Effector memory CD4-positive, alpha-beta T cell (primary cell): ENCODE measurements around the gene GRIK4.

Experiments used
- DNase-seq, 3 donors: peaks; one replicate each; pipeline ENCODE4 v3.0.0-alpha.2; 2020
- H3K27ac ChIP-seq: 2 replicates; pipeline ENCODE4 v1.7.0; 2013; ENCODE audit warnings: mild to moderate bottlenecking, low read length, moderate library complexity; ENCODE audit not compliant: insufficient read depth, poor library complexity, severe bottlenecking
- H3K27me3 ChIP-seq: replicated peaks from 2 replicates; pipeline ENCODE4 v1.7.0; 2013; ENCODE audit warnings: mild to moderate bottlenecking, low read length; ENCODE audit not compliant: insufficient read depth, control insufficient read depth, poor library complexity, severe bottlenecking
- H3K36me3 ChIP-seq: 2 replicates; pipeline ENCODE4 v1.7.0; 2013; ENCODE audit warnings: mild to moderate bottlenecking, low read length, moderate library complexity; ENCODE audit not compliant: control insufficient read depth, insufficient read depth
- H3K4me1 ChIP-seq: 2 replicates; pipeline ENCODE4 v1.7.0; 2013; ENCODE audit warnings: low read length, mild to moderate bottlenecking; ENCODE audit not compliant: control insufficient read depth, insufficient read depth, poor library complexity, severe bottlenecking
- H3K4me3 ChIP-seq: 2 replicates; pipeline ENCODE4 v1.7.0; 2013; ENCODE audit warnings: low read length, low read depth, mild to moderate bottlenecking; ENCODE audit not compliant: insufficient read depth, poor library complexity, severe bottlenecking
- H3K9me3 ChIP-seq: 2 replicates; pipeline ENCODE4 v1.7.0; 2013; ENCODE audit warnings: mild to moderate bottlenecking, low read length, moderate library complexity; ENCODE audit not compliant: control insufficient read depth

The GRIK4 gene

DNA sequence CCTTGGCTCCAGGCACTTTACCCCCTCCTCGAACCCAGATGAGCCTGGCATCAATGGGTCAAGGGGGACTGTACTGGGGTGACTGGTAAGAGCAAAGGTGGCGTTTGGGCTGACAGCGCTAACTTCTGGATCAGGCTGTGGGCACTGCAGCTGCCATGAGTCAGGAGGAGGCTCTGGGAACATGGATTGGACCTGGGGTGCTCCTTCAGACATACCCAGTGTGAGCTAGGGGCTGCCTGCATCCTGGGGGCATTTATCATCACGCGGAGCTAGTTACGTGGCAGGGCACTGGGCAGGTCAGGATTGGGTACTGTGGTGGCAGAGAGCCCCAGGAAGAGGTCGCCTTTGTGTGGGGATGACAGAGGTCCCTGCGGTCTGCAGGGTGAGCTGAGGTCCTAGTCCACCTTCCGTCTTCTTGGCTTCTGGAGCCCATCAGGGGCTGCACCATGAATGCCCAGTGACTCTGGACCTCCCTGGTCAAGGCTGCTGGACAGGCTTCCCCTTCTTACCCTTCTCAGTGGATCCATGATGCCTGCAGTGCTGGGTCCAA lies 13.1 kb downstream of the GRIK4 start:
- Histone ChIP-seq H3K4me1 (no peaks in the 10 kb centered on the region), H3K36me3 (no peaks in the 10 kb centered on the region), H3K9me3 (no peaks in the 10 kb centered on the region), H3K4me3 (no peak overlapping the region), H3K27ac (no peak overlapping the region), H3K27me3 (peaks cover 3% of the 10 kb centered on the region)
- no peak for DNase-seq

DNA sequence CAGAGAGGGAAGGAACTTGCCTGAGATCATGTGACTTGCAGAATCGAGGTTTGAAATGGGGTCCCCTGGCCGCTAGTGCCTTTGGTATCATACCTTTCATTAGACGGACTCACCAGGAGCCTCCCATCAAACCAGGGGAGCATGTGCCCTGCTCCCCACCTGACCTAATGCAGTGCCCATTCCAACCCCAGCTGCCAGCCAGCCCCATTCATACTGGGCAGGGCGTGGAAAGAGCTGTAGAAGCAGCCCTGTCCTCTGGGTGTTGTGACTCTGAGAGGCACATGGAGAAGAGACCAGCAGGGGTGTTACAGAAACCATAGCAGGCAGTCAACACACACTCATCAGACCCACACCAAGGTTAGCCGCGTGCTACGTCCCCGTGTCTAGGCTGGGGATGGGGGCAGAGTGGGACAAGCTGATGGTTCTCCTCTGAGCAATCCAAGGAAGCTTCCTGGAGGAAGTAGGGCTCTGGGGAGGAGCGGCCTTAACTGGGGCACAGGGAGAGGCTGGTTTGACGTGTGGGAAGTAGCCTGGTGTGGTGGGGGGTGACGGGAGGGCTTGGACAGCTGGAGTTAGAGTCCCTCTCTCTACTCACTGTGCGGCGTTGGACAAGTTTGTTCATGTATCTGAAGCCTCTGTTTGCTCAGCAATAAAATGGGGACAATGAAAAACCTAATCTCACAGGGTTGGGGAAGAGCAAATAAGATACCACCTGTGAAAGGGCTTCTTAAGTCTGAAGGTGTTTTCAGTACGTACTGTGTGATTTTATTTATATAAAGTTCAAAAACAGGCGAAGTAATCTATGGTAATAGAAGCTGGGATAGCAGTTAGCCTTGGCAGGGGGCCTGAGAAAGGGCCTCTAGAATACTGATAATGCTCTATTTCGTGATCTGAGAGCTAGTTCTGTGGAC lies 14.0 kb downstream of the GRIK4 start:
- Histone ChIP-seq H3K27me3 (peaks cover 3% of the 10 kb centered on the region), H3K4me3 (no peak overlapping the region), H3K36me3 (no peaks in the 10 kb centered on the region), H3K27ac (no peak overlapping the region), H3K9me3 (no peaks in the 10 kb centered on the region), H3K4me1 (no peaks in the 10 kb centered on the region)
- DNase-seq: no peak

DNA sequence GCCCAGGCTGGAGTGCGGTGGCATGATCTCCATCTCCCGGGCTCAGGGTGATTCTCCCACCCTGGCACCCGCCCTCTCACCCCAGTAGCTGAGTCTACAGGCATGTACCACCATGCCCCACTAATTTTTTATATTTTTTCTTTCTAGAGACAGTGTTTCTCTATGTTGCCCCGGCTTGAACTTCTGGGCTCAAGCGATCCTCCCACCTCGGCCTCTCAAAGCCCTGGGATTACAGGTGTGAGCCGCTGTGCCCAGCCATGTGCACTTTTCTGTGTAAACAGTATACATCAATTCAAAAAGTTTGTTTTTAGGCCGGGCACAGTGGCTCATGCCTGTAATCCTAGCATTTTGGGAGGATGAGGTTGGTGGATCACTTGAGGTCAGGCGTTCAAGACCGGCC lies 14.7 kb downstream of the GRIK4 start:
- H3K27ac ChIP-seq: no peak overlapping the region
- no peaks in the 10 kb centered on the region for H3K9me3 ChIP-seq
- peaks cover 3% of the 10 kb centered on the region for H3K27me3 ChIP-seq
- H3K4me1 ChIP-seq: no peaks in the 10 kb centered on the region
- H3K4me3 ChIP-seq: no peak overlapping the region
- no peak for DNase-seq
- H3K36me3 ChIP-seq: no peaks in the 10 kb centered on the region

DNA sequence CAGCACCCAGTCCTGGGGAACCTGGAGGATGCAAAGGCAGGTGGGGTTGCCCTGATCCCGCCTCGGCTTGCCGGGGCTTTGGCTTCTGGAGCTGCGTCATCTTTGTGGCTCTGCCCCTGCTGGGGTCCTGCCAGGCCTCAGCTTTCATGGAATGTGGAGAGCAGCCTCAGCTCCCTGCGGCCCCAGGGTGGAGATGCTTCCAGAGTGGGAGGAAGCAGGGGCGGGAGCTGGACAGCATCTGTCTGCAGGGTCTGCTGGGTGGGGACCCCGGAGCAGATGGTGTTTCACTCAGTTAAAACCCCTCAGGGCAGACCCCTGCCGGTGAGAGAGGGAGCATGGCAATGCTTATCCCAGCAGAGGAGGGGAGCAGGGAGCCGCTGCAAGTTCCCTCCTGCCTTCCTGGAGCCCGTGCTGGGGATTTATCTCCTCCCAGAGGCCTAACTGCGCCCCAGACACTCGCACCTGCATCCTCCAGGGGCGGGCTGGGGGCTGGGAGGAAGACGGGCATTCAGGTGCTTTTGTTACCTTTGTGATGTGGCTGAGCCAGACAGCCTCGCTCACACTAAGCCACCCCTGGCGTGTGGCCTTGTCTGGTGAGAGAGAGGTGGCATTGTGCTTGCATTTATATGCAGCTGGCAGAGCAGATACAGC lies 15.7 kb downstream of the GRIK4 start:
- no peak for DNase-seq
- Histone ChIP-seq H3K4me3 (no peak overlapping the region), H3K9me3 (no peaks in the 10 kb centered on the region), H3K27me3 (peaks cover 3% of the 10 kb centered on the region), H3K27ac (no peak overlapping the region), H3K4me1 (no peaks in the 10 kb centered on the region), H3K36me3 (no peaks in the 10 kb centered on the region)

DNA sequence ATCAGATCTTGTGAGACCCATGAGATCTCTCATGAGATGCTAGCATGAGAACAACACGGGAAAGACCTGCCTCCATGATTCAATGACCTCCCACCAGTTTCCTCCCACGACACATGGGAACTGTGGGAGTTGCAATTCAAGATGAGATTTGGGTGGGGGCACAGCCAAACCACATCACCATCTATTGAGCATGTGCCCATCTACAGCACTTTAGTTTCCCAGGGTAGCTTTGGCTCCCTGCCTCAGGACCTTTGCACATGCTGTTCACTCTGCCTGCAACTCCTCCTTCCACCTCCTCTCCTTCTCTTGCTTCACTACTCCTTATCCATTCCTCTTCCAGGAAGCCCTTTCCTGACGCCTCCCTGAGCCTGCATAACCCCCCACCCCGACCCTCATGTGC lies 17.2 kb downstream of the GRIK4 start:
- no peak overlapping the region for H3K27ac ChIP-seq
- H3K4me1 ChIP-seq: no peaks in the 10 kb centered on the region
- no peak for DNase-seq
- H3K4me3 ChIP-seq: no peak overlapping the region
- no peaks in the 10 kb centered on the region for H3K9me3 ChIP-seq
- no peaks in the 10 kb centered on the region for H3K36me3 ChIP-seq
- H3K27me3 ChIP-seq: peaks cover 3% of the 10 kb centered on the region

DNA sequence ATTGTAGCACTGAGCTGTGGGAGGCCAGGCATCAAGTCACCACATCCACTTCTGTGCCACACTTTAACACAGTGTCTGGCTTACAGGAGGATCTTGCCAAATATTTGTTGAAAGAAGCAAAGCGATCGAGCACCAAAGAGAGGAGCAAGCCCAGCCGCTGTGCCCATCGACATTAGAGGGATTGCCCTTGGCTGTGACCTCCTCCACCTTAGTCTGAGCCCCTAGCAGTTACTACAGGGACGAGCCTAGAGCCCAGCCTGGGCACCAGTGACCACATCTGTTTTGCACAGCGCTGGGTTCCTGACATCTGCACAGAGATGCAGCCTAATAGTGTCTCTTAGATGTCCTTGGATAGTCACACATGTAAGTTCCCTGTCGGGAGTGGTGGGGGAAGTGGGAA lies 17.7 kb downstream of the GRIK4 start:
- H3K4me3 ChIP-seq: no peak overlapping the region
- DNase-seq: no peak
- H3K4me1 ChIP-seq: no peaks in the 10 kb centered on the region
- H3K9me3 ChIP-seq: no peaks in the 10 kb centered on the region
- no peak overlapping the region for H3K27ac ChIP-seq
- H3K36me3 ChIP-seq: no peaks in the 10 kb centered on the region
- peaks cover 3% of the 10 kb centered on the region for H3K27me3 ChIP-seq

DNA sequence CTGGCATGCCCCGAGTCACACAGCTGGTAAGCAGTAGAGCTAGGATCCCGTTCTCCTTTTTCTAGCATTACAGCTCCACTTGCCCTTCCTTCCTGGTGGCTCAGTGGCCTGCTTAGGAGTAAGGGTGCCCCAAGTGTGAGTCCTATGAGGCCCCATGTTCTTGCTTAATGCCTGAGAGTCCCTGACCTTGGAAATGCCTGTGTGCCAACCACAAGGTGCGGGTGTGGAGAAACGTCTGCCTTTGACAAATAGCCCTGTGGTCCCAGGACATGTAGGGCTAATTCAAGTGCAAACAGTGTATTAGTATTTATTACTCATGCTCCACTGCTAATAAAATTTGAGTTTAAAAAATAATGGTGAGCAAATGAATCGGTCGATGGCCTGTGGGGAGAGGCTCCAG lies 18.4 kb downstream of the GRIK4 start:
- no peaks in the 10 kb centered on the region for H3K27me3 ChIP-seq
- no peak overlapping the region for H3K27ac ChIP-seq
- H3K36me3 ChIP-seq: no peaks in the 10 kb centered on the region
- no peak overlapping the region for H3K4me3 ChIP-seq
- H3K4me1 ChIP-seq: no peaks in the 10 kb centered on the region
- no peak for DNase-seq
- H3K9me3 ChIP-seq: no peaks in the 10 kb centered on the region

DNA sequence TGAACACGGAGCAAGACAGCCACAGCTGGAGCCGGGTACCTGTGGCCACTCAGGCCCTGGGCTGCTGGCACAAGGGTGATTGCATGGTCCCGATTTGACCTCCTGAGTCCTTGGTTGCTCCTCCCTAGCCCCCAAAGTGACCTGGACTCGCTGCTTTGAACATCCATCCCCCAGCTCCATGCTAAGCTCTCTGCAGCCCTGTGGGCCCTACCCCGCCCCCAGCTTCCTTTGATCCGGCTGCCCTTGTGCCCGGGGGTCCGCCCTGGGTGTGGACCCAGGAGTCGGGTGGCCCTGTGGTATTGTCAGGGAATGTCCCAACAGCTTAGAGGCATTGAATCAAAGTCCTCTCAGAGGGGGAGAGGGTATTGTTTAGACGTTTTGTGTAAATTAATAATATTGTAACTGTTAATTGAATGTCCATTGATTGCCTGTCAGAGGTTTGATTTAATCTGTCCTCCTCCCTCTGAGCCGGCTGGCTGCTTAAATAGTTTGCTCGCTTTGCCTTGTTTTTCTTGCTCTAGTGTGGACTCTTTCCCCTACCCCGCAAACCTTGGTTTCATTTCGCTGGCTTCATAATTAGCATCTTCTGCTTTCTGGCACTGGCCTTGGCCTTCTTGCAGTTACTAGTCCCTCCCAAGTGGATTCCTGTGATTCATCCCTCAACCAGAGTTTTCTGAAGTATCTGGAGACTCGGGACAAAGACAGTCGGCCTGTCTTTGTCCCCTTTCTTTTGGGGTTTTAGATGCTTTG lies 20.7 kb downstream of the GRIK4 start:
- no peak overlapping the region for H3K27ac ChIP-seq
- no peak for DNase-seq
- no peaks in the 10 kb centered on the region for H3K36me3 ChIP-seq
- H3K9me3 ChIP-seq: no peaks in the 10 kb centered on the region
- no peaks in the 10 kb centered on the region for H3K27me3 ChIP-seq
- H3K4me3 ChIP-seq: no peak overlapping the region
- no peaks in the 10 kb centered on the region for H3K4me1 ChIP-seq

DNA sequence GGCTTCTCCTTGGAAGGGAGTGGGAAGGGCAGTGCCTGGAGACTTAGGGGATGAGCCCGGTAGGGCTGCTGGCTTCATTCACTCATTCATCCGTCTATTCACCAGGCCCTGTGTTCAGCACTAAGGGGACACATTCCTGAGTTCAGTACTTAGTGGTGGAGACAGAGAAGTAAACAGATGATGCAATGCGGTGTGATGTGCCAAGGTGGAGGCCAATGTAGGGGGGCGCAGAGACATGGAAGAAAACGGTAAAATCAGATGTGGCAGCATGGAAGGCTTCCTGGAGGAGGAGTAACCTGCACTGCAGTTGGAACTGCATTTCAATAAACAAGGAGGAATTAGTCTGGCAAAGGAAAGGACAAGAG lies 21.3 kb downstream of the GRIK4 start:
- H3K4me3 ChIP-seq: no peak overlapping the region
- H3K36me3 ChIP-seq: no peaks in the 10 kb centered on the region
- H3K27ac ChIP-seq: no peak overlapping the region
- H3K27me3 ChIP-seq: no peaks in the 10 kb centered on the region
- no peaks in the 10 kb centered on the region for H3K9me3 ChIP-seq
- H3K4me1 ChIP-seq: no peaks in the 10 kb centered on the region
- DNase-seq: no peak
